GM12801 (cell line): ENCODE measurements around the gene CCNF.

Experiments used
- CTCF ChIP-seq: IDR thresholded peaks from one replicate; pipeline ENCODE4 v1.5.1; 2011; ENCODE audit warnings: control low read depth; ENCODE audit not compliant: insufficient read length; ENCODE audit errors: extremely low read depth

CCNF gene

GRCh38 chr16:2495041-2495440, 65.8 kb downstream of the CCNF start:
- no peak for TF ChIP-seq CTCF

- TF ChIP-seq CTCF, result no peak
Measured at GRCh38 chr16:2496223-2497115, 67.2 kb downstream of the CCNF start.

- TF ChIP-seq CTCF, result no peak
Measured at GRCh38 chr16:2497116-2497630, 67.9 kb downstream of the CCNF start.

- TF ChIP-seq CTCF, result no peak
Measured at GRCh38 chr16:2497695-2498484, 68.6 kb downstream of the CCNF start.

GRCh38 chr16:2498531-2499253, 69.4 kb downstream of the CCNF start:
- TF ChIP-seq CTCF, result no peak

GRCh38 chr16:2499454-2499853, 70.2 kb downstream of the CCNF start:
- TF ChIP-seq CTCF, result no peak
